ENCODE data around the gene TLR10.

Gene TLR10

DNA sequence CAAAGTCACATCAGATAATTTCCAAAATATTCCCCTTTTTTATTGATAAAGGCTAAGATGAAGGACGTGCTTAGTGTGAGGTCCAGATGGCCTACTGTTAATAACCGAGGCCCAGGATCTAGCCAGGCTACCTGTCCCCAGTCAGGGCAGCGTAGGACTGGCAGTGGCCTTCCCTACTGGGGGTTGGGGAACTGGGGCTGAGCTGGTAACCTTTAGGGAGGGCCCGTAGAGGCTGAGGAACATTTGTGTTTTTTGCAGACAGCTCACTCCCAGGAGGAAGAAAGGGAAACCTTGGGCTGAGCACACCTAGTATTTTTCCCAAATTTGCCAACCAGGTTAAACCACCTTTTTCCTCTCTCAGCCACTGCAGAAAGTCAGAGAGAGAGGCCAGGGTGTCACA lies 59.7 kb downstream of the TLR10 start:
- DNase-seq, result no peak
